ENCODE data around the gene GSE1.

The GSE1 gene

DNA sequence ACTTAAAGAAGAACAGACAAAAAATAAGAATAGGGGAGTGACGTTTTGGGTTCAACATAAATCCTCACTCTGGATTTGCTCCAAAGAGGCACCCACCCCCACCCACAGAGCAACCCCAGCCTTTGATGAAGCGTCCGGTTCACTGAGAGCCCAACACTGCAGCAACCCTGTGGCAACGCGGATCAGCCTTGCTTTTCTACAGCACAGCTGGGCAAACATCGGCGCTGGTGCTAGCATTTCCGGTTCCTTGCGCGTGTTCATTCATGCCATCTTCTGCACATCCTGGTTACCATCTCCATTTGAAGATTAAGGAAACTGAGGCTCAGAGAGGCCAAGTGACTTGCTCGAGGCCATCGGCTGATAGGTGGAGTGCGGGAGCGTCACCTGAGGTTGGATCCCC is 84.3 kb downstream of the GSE1 start:
- no peak for DNase-seq (ENCODE audit: low spot score)

DNA sequence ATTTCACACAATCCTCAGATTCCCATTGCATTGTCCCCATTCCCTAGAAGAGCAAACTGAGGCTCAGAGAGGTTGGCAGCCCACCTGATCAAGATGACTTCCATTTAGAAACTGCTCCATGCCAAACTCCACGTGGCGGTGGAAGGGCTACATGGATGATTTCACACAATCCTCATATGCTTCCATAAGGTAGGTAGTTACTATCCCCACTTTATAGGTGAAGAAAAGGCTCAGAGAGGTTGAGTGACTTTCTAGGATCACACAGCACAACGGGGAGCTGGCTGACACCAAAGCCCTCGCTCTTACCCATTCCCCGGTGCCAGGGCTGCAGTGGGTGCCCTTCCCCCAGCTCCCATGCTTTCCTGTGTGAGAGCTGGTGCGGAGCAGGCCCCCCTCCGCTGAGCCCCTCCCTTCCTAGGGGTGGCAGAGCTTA is 85.4 kb downstream of the GSE1 start:
- DNase-seq (ENCODE audit: low spot score) = no peak

DNA sequence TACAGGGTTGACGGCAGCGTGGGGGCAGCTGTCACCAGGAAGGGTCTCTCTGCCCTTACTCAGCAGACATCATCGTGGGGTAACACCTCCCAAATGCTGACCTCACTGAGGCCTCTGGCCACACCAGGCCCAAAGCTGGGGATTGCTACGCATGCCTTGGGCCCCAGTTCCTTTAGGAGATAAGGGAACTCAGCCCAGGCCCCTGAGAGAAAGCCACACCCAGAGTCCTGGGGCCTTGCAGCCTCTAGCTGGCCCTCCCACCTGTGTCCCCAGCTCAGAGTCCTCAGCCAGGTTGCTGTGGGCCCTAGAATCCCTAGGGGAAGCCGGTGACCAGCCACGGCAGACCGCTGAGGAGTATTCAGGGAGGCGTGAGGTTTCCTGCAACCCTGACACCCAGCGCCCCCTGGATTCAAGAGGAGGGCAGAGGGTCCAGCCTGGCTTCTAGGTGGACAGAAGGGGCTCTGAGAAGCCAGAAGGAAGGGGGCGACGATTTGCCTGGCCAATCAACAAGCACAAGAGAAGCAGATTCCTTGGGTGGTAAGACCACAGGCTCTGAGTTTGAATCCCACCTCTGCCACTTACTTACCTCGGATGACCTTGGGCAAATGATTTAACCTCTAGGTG is 85.9 kb downstream of the GSE1 start:
- no peak for DNase-seq (ENCODE audit: low spot score)

DNA sequence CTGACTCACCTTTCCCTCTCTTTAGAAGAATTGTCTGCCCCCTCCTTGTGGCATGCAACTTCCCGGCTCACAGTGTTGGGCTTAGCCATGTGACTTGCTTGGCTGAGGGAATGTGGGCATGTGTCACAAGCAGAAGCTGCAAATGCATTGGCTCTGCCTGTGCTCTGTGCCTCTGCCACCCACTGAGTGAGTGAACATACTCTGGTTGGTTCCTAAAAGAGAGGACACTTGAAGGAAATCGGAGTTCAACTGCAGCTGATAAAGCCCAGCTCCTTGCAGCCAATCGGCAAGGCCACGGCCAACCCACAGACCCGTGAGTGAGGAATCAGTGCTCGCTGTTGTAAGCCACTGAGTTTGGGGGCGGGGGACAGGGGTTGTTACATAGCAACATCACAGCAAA is 86.5 kb downstream of the GSE1 start:
- no peak for DNase-seq (ENCODE audit: low spot score)

DNA sequence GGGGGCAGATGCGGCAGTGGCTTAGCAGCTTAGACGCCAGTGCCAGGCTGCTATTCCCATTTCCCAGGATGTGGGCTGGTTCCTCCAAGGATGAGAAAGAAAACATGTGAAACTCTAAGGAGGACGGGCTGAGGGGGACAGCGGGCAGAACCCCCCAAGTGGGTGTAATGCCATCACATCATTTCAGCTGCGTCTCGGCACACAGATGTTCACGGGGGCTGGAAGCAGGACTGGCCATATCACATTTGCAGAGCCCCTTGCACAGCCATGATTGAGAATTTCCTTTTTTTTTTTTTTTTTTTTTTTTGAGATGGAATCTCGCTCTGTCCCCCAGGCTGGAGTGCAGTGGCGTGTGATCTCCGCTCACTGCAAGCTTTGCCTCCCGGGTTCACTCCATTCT is 90.9 kb downstream of the GSE1 start:
- DNase-seq (ENCODE audit: low spot score) = no peak

DNA sequence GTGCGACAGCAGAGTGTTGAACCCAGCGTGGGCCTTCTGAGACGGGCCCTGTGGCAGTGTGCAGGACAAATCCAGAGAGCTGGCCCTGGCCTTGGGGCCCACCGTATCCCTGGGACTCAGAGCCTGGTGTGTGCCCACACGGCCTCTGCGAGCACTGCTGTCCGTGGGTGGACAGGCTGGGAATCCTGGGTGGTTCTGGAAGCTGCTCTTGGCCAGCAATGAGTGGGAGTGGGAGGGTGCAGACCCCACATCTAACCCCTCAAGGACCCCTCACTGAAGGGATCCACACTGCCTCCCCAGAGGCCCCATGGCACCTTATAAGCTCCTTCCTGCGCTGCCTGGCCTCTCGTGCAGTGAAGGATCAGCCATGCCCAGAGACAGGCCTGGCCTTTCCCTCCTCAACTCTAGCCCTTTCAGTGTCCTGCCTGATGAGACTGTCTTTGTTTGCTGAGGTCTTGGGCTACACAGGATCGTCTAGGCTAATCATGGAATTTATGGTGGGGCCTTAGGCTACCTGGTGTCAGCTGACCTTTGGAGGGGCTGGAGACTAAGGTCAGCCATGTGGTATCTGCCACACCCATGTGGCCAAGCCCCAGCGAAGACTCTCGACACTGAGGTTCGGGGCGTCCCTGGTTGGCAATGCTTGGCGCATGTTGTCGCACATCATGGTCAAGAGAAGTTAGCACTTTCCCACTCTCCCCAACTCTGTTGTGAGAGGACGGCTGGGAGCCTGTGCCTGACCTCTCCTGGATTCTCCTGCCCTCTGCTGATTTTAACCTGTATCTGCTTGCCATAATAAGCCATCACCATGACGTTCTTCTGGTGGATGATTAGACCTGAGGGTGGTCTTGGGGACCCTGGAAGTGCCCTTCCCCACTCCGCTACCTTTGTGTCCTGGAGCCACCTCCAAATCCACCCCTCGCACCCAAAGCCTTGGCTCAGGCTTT is 92.1 kb downstream of the GSE1 start:
- no peak for DNase-seq (ENCODE audit: low spot score)

DNA sequence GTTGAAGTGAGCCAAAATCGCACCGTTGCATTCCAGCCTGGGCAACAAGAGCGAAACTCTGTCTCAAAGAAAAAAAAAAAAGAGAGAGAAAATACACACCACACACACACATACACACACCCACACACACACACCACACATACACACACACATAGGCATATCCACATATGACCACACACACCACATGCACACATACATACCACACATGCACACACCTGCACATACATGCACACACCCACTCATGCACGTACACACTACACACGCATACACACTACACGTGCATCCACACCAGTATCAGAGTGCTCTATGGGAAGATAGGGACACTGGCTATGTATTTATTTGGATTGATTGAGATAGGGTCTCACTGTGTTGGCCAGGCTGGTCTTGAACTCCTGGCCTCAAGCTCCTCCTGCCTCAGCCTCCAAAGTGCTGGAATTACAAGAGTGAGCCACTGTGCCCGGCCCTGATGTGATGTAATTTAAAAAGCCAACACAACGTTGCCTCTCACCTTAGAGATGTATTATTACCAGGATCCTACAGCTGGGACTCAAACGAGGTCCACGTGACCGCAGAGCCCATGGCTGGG is 93.4 kb downstream of the GSE1 start:
- no peak for DNase-seq (ENCODE audit: low spot score)

DNA sequence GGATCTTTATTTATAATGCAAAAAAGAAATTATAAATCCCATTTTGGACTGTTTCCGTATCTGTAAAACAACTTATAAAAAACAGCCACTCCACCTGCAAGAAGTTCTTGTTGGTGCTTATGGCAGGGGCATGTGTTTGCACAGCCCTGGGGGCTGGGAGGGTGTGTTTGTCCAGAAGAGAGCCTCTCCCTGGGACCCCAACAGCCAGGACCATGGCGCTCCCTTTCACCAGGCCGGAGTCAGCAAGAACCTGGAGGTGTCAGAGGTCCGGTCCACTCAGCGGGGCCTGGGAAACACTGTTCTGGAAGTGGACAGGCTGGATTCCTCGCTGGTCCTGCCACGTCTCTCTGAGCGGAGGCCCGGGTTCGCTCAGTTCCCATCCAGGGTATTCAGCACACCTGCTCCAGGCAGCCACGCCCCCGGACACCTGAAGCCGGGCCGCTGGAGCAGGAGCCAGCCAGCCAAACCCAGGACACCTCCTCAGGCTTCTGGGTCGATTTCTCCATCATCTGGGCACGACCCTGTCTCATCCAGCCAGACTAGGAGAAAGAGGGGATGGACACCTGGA is 94.5 kb downstream of the GSE1 start:
- DNase-seq (ENCODE audit: low spot score) = no peak

DNA sequence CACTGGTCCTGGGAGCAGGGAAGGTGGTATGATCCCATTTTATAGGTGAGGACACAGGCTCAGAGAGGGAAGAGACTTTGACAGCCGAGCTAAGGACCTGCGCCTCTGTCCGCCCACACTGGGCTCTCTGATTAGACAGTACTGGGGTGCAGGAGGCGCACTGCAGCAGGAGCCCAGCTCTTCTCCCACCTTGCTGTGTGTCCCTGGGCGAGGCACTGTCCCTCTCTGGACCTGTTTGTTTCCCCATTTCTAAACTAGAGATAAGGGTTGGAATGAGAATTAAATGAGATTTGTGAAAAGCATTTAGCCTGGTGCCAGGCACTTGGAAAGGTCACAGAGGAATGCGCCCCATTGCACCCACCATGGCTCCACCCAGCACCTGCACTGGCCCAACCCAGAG is 95.2 kb downstream of the GSE1 start:
- no peak for DNase-seq (ENCODE audit: low spot score)

DNA sequence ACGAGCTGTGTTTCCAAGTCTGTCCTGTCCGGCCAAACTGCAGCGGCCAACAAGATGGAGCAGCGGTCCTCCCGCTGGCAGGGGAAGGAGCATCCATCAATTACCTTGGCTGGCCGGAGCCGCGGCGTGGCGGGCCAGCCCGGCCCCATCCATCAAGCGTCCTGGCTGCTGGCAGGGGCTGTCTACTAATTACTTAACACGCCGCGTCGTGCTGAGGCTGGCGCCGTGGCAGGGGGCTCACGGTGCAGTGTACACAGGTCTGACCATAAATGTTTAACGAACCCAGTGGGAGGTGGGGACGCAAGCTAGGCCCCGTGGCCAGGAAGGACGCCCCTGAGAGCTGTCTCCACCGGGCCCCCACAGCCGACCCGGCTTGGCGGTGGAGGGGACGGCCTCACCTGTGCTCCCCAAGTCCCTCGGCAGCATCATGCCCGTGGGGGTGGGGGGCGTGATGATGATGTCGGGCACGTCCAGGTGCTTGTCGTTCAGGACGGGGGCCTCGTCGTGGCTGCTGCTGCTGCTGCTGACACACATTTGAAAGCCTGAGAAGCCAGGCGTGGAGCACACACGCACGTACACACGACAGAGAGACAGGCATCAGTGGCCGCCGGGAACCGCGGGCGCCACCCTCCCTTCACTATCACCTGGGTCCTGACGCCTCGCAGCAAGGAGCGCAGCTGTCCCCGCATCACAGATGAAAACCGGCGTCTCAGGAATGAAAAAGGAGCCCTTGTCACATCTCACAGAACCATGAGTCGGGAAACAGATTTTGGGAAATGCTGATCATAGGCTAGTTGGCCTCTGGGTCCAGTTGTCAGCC is 96.9 kb downstream of the GSE1 start:
- DNase-seq (ENCODE audit: low spot score) = no peak

DNA sequence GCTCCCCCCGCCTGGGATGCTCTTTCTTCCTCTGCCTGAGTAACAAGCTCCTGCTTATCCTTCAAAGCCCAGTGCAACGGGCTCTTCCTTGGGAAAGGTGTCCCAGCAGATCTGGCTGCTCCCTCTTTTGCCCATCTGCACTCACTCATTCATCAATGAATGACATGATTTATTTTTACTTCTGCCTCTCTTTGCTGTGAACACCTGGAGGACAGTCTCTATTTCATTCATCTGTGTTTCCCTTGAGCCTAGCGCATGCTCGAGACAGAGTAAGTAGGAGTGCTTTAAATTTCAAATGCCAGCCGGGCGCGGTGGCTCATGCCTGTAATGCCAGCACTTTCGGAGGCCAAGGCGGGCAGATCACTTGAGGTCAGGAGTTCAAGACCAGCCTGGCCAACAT is 97.6 kb downstream of the GSE1 start:
- DNase-seq (ENCODE audit: low spot score) = no peak

DNA sequence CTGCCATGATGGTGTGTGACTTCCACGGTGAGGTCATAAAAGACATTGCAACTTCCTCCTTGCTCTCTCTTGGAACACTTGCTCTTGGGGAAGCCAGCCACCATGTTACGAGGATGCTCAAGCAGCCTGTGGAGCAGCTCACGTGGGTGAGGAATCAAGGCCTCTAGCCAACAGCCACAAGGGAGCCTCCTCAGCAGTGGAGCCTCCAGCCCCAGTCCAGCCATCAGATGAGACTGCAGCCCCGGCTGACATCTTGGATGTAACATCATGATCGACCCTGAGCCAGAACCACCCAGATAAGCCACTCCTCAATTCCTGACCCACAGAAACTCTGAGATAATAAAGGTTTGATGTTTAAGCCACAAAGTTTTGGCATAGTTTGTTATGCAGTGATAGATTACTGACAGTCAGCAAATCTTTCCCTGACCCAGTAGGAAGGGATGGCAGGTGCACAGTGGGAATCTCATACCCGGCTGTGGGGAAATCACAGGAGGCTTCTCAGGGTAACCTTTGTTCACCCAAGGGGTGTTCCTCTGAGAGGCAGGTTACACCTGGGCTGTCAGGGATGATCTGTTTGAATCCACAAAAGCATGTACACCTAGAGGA is 99.0 kb downstream of the GSE1 start:
- DNase-seq (ENCODE audit: low spot score) = no peak

DNA sequence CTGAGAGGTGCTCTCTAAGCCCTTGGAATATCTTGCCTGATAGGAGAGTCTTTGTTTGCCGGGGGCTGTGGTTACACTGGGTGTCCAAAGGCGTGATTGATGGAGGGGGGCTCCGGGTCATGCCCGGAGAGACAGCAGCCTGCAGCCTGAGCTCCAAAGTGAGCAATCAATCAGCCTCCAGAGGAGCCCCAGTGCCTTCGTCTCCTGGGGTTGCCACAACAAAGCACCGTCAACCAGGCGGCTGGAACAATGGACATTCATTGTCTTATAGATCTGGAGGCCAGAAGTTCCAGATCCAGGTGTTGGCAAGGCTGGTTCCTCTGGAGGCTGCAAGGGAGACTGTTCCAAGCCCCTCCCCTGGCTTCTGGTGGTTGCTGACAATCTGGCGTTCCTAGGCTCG is 99.7 kb downstream of the GSE1 start:
- no peak for DNase-seq (ENCODE audit: low spot score)

DNA sequence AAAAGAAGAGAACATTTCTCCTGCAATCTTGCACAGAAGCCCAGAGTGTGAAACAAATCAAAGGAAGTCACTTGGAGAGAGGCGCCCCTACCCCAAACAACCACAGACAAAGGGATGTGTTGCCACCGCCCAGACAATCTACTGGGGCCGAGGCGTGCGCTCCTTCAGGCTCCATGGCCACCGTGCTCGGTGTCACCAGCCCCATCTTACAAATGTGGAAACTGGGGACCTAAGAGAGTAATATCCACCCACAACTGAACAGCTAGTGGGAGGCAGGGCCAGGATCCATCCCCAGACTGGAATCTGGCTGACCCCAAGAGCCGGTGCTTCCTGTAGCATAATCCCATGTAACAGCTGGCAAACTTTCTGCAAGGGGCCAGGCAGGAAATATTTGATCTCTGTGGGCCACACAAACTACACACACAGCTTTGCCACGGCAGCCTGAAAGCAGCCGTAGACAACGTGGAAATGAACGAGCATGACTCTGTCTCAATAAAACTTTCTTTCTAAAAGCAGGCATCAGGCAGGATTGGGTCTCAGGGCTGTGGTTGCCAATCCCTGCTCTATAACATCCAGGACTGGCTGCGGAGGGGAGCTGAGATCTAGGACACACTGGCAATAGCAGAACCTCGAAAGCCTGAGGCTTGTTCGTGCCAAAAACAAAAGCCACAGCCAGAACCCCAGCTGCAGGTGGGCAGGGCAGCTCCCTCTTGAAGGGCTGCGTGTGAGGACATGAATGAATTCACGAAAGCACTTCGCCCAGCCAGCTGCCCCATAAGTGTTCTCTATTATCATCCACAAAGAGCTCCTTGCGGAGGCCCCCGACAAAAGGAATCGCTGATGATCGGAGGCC is 102.3 kb downstream of the GSE1 start:
- no peak for DNase-seq (ENCODE audit: low spot score)

DNA sequence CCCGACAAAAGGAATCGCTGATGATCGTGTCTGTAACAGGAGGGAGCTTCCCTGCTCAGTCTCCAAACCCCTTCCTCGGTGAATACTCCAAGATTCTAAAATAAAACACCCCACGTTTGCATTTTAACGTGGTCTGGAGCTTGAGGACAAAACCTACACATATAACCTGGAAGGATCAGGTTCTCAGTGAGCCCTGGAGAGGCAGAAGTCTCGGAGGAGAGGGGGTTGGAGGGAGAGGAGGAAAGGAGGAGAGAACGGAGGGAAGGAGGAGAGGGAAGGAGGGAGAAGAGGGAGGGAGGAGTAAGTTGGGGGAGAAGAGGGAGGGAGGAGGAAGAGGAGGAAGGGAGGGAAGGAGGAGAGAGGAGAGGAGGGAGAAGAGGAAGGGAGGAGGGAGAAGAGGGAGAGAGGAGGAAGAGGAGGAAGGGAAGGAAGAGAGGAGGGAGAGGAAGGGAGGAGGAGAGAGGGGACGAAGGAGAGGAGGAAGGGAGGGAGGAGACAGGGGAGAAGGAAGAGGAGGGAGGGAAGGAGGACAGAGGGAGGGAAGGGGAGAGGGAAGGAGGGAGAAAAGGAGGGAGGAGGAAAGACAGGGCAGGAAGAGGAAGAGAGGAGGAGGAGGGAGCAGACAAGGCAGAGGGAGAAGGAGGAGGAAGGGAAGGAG is 103.0 kb downstream of the GSE1 start:
- DNase-seq (ENCODE audit: low spot score) = no peak

DNA sequence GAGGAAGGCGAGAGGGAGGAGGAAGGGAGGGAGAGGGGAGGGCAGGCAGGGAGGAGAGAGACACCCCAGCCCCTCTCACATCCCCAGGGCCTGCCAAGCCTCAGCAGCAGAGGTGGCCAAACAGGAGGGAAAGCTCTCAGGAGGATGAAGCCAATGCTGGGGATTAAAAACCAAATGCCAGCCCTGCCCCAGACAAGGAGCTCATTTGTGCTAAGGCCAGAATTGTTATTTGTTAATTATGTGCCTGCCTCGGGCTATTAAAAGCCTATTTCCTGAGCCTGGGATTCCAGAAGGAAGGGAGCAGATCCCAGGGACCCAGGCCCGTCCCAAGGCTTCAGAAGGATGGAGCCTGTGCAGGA is 103.5 kb downstream of the GSE1 start:
- no peak for DNase-seq (ENCODE audit: low spot score)

DNA sequence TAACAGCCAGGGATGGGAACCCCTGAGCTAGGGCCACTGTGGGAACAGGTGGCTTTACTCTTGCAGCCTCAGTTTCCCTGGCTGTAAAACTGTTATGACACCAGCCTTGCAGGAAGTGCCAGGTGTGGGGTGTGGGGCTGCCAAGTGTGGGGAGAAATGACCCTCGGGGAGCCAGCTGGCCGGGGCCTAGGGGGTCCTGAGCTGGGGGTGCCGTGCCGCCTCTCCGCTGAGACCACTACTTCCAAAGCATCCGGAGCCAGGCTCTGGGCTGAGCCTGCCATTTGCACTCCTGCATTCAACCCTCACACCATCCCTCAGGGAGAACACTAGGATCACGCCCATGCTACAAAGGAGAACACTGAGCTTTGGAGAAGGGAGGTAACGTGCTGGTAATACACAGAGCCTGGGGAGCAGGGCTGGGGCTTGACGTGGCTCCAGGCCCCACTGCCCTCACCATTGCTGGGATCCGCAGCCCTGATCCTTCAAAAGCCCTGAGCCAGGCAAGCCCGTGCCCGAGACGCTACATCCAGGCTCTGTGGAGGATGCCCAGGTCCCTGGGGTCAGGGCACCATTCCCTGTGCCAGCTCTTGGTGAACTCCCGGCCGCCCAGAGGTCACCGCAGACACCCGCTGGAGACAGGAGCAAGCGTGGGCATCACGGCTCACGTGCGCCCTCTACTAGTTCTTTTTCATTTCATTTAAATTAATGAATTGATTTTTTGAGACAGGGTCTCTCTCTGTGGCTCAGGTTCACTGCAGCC is 104.5 kb downstream of the GSE1 start:
- DNase-seq (ENCODE audit: low spot score) = peak; percentile 81

DNA sequence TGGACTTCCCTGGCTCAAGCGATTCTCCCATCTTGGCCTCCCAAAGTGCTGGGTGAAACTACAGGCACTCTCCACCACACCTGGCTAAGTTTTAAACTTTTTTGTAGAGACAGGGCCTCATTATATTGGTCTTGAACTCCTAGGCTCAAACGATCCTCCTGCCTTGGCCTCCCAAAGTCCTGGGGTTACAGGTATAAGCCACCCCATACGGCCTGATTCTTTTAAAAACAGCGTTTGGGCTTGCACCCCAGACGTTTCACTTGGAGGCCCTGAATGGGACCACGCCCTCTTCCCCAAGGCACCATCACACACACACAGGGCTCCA is 105.0 kb downstream of the GSE1 start:
- no peak for DNase-seq (ENCODE audit: low spot score)

DNA sequence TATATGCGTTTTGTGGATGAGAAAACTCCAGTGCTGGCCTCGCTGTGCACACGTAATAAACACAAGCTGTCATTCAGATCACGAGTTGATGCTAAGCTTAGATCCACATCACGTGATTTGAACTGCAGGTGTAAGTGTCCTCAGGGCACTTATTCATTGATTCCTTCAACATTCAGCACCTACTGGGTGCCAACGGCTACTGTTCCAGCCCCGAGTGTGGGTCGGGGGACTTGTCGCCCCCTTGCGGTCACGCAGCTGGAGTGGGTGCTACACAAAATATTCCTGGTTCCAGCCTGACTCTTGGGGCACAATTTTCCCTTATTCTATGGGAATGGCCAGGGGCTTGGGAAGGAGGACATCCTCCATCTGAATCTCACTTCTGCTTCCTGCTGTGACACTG is 105.6 kb downstream of the GSE1 start:
- peak; percentile 48 for DNase-seq (ENCODE audit: low spot score)

Measured in SK-N-DZ (cell line).